ENCODE data around the gene SAAL1. TPM values are rescaled to one million over a fixed set of nuclear protein-coding genes. Genes with fewer than 3 reads are reported as not detected.

Gene SAAL1
- polyA plus RNA-seq, 1 of the 3 experiments (the other 2 are of a cell fraction), result 19.6 TPM

- Histone ChIP-seq H3K36me3 (replicated peaks in 1 of 2; ENCODE audit: control insufficient read depth in 1 of 2, insufficient read depth in 2 of 2, low read length in 1 of 2) (no peaks in the 10 kb centered on the region), H3F3A (replicated peaks; ENCODE audit: insufficient read depth) (no peaks in the 10 kb centered on the region), H3K4me3 (ENCODE audit: low read depth in 2 of 2, low read length in 1 of 2) (no peak overlapping the region), H3K27me3 (ENCODE audit: insufficient read depth) (no peaks in the 10 kb centered on the region; the same call in 1 of the 2 replicates), H3K4me2 (no peak overlapping the region), H2AFZ (ENCODE audit: low read depth) (no peak overlapping the region), H3K27ac (ENCODE audit: low read depth in 2 of 2, low read length in 1 of 2) (no peak overlapping the region), H3K4me1 (ENCODE audit: control insufficient read depth in 1 of 2, insufficient read depth in 2 of 2, low read depth in 1 of 2, low read length in 1 of 2) (no peaks in the 10 kb centered on the region), H3K9me3 (no peaks in the 10 kb centered on the region), H3K9ac (no peak overlapping the region), H3K9me2 (no peaks in the 10 kb centered on the region), H3K79me2 (ENCODE audit: insufficient read depth) (no peaks in the 10 kb centered on the region), H4K20me1 (ENCODE audit: insufficient read depth) (no peaks in the 10 kb centered on the region)
- no peak for TF ChIP-seq USF2 (IDR thresholded peaks at IDR 0.05; ENCODE audit: borderline replicate concordance, low read depth, low read length)
- no peak for TF ChIP-seq MEF2A (IDR thresholded peaks at IDR 0.05; ENCODE audit: borderline replicate concordance, low read depth)
- no peak for TF ChIP-seq NFIC (IDR thresholded peaks at IDR 0.05; ENCODE audit: borderline replicate concordance)
- TF ChIP-seq ELF1 (IDR thresholded peaks at IDR 0.05), result no peak
- no peak for TF ChIP-seq SIN3A (IDR thresholded peaks at IDR 0.05; ENCODE audit: borderline replicate concordance, low read depth, low read length)
- no peak for TF ChIP-seq JUND (IDR thresholded peaks at IDR 0.05)
- TF ChIP-seq FOSL2 (IDR thresholded peaks at IDR 0.05; ENCODE audit: borderline replicate concordance, low read depth), result no peak
- no peak for TF ChIP-seq MXI1 (IDR thresholded peaks at IDR 0.05; ENCODE audit: low read depth, low read length)
- TF ChIP-seq EZH2phosphoT487 (IDR thresholded peaks at IDR 0.05; ENCODE audit: borderline replicate concordance, low read depth), result no peak
- no peak for TF ChIP-seq SMC3 (IDR thresholded peaks at IDR 0.05; ENCODE audit: low read depth, low read length)
- no peak for TF ChIP-seq CTCF (IDR thresholded peaks at IDR 0.05)
- TF ChIP-seq TCF12 (IDR thresholded peaks at IDR 0.05), result no peak
- CTCF ChIA-PET, result interaction anchor here (0.7 kb wide), 1 partner anchor 16 kb away, joined by 3 read pairs; no protein-coding TSS in a partner anchor
- DNase-seq, result no peak
- WGBS (ENCODE audit: low lambda C conversion rate), result 80% methylated on average over 7 of the region's 7 CpGs
- POLR2A ChIA-PET, result no interaction called here
These were observed 41.3 kb downstream of the SAAL1 start for GRCh38 chr11:18064450-18065054.

- H3K27me3 ChIP-seq (ENCODE audit: insufficient read depth), result no peaks in the 10 kb centered on the region; the same call in 1 of the 2 replicates
- no peaks in the 10 kb centered on the region for H3K79me2 ChIP-seq (ENCODE audit: insufficient read depth)
- H4K20me1 ChIP-seq (ENCODE audit: insufficient read depth), result no peaks in the 10 kb centered on the region
- H3K4me1 ChIP-seq (ENCODE audit: control insufficient read depth in 1 of 2, insufficient read depth in 2 of 2, low read depth in 1 of 2, low read length in 1 of 2), result no peaks in the 10 kb centered on the region
- no peak overlapping the region for H3K4me3 ChIP-seq (ENCODE audit: low read depth in 2 of 2, low read length in 1 of 2)
- no peak overlapping the region for H2AFZ ChIP-seq (ENCODE audit: low read depth)
- H3K27ac ChIP-seq (ENCODE audit: low read depth in 2 of 2, low read length in 1 of 2), result no peak overlapping the region
- TF ChIP-seq FOXJ3 (CRISPR knock-in tag; IDR thresholded peaks at IDR 0.05), result no peak
- TF ChIP-seq JUND (IDR thresholded peaks at IDR 0.05), result no peak
- no peak for TF ChIP-seq MXI1 (IDR thresholded peaks at IDR 0.05; ENCODE audit: low read depth, low read length)
- no peak for TF ChIP-seq RCOR1 (IDR thresholded peaks at IDR 0.05; ENCODE audit: low read length)
- no peak for TF ChIP-seq RAD21 (IDR thresholded peaks at IDR 0.05; ENCODE audit: low read length)
- TF ChIP-seq YY1 (IDR thresholded peaks at IDR 0.05; ENCODE audit: low read depth), result no peak
- no peak for TF ChIP-seq PBX3 (IDR thresholded peaks at IDR 0.05)
- TF ChIP-seq ZBTB33 (IDR thresholded peaks at IDR 0.05; ENCODE audit: borderline replicate concordance, low read depth), result no peak
- no peak for TF ChIP-seq POLR2AphosphoS5 (IDR thresholded peaks at IDR 0.05; ENCODE audit: low read depth, low read length)
- no peak for TF ChIP-seq SIN3A (IDR thresholded peaks at IDR 0.05; ENCODE audit: borderline replicate concordance, low read depth, low read length)
- no peaks in the 10 kb centered on the region for H3K9me2 ChIP-seq
- no peak for DNase-seq
- CTCF ChIA-PET, result interaction anchor here (0.7 kb wide), 1 partner anchor 163 kb away, joined by 3 read pairs; no protein-coding TSS in a partner anchor
- no peaks in the 10 kb centered on the region for H3K9me3 ChIP-seq
- H3K9ac ChIP-seq, result no peak overlapping the region
- H3K4me2 ChIP-seq, result no peak overlapping the region
- no peaks in the 10 kb centered on the region for H3K36me3 ChIP-seq (replicated peaks in 1 of 2; ENCODE audit: control insufficient read depth in 1 of 2, insufficient read depth in 2 of 2, low read length in 1 of 2)
- POLR2A ChIA-PET, result interaction anchor here (0.9 kb wide), 1 partner anchor 9 kb away, joined by 3 read pairs; no protein-coding TSS in a partner anchor
- no peaks in the 10 kb centered on the region for H3F3A ChIP-seq (replicated peaks; ENCODE audit: insufficient read depth)
- 80% methylated on average over 4 of the region's 4 CpGs for WGBS (ENCODE audit: low lambda C conversion rate)
These were observed 41.9 kb downstream of the SAAL1 start for GRCh38 chr11:18063862-18064434.

Data from SK-N-SH (cell line).